ENCODE measurements around the gene MRTFA.

The MRTFA gene

GRCh38 chr22:40421082-40421350, 215.5 kb downstream of the MRTFA start:
- DNase-seq, result no peak

GRCh38 chr22:40420341-40421081, 216.0 kb downstream of the MRTFA start:
- DNase-seq, result no peak

- DNase-seq, result no peak
Observed at GRCh38 chr22:40419718-40420117, 216.8 kb downstream of the MRTFA start.

GRCh38 chr22:40418366-40419201, 217.9 kb downstream of the MRTFA start:
- DNase-seq, result peak; percentile 85 to 92

GRCh38 chr22:40417881-40418280, 218.6 kb downstream of the MRTFA start:
- no peak for DNase-seq

GRCh38 chr22:40417041-40417440, 219.5 kb downstream of the MRTFA start:
- DNase-seq, result no peak

GRCh38 chr22:40416636-40417035, 219.9 kb downstream of the MRTFA start:
- DNase-seq, result no peak

GRCh38 chr22:40416267-40416570, 220.3 kb downstream of the MRTFA start:
- no peak for DNase-seq

GRCh38 chr22:40415531-40416266, 220.8 kb downstream of the MRTFA start:
- peak; percentile 18 to 35 for DNase-seq

- DNase-seq, result peak; percentile 12 to 57
Observed at GRCh38 chr22:40414838-40415505, 221.5 kb downstream of the MRTFA start.

- no peak for DNase-seq
Observed at GRCh38 chr22:40414311-40414710, 222.2 kb downstream of the MRTFA start.

- DNase-seq, result no peak
Observed at GRCh38 chr22:40413873-40414272, 222.6 kb downstream of the MRTFA start.

- no peak for DNase-seq
Observed at GRCh38 chr22:40412441-40412840, 224.1 kb downstream of the MRTFA start.

GRCh38 chr22:40411506-40411861, 225.0 kb downstream of the MRTFA start:
- no peak for DNase-seq

- DNase-seq, result no peak
Observed at GRCh38 chr22:40410731-40411505, 225.6 kb downstream of the MRTFA start.

- no peak for DNase-seq
Observed at GRCh38 chr22:40410272-40410671, 226.2 kb downstream of the MRTFA start.

- DNase-seq, result no peak
Observed at GRCh38 chr22:40409613-40410113, 226.9 kb downstream of the MRTFA start.

GRCh38 chr22:40408718-40409612, 227.6 kb downstream of the MRTFA start:
- no peak for DNase-seq

GRCh38 chr22:40407831-40408717, 228.4 kb downstream of the MRTFA start:
- no peak for DNase-seq

Measured in SHP77 (cell line).